ENCODE measurements around the gene PLEKHA4.

PLEKHA4 gene

GRCh38 chr19:48826606-48827020 is 41.8 kb downstream of the PLEKHA4 start:
- Histone ChIP-seq H3K4me1 (ENCODE audit: control insufficient read depth, insufficient read depth, low read length, unreplicated experiment) (no peaks in the 10 kb centered on the region), H3K27ac (ENCODE audit: low read depth, low read length) (no peak overlapping the region), H3K36me3 (ENCODE audit: insufficient read depth, low read length) (peaks cover 13% of the 10 kb centered on the region), H2AFZ (ENCODE audit: low read length, unreplicated experiment) (no peak overlapping the region), H3K79me2 (ENCODE audit: control insufficient read depth, insufficient read depth, low read length, unreplicated experiment) (no peaks in the 10 kb centered on the region), H3K4me3 (ENCODE audit: low read depth, low read length) (no peak overlapping the region), H3K27me3 (ENCODE audit: insufficient read depth, low read length) (no peaks in the 10 kb centered on the region)

GRCh38 chr19:48822514-48822913 is 45.9 kb downstream of the PLEKHA4 start:
- H3K79me2 ChIP-seq (ENCODE audit: control insufficient read depth, insufficient read depth, low read length, unreplicated experiment), result no peaks in the 10 kb centered on the region
- H3K36me3 ChIP-seq (ENCODE audit: insufficient read depth, low read length), result peaks cover 11% of the 10 kb centered on the region
- no peak overlapping the region for H3K4me3 ChIP-seq (ENCODE audit: low read depth, low read length)
- H2AFZ ChIP-seq (ENCODE audit: low read length, unreplicated experiment), result no peak overlapping the region
- H3K27ac ChIP-seq (ENCODE audit: low read depth, low read length), result no peak overlapping the region
- peaks cover 12% of the 10 kb centered on the region for H3K4me1 ChIP-seq (ENCODE audit: control insufficient read depth, insufficient read depth, low read length, unreplicated experiment)
- H3K27me3 ChIP-seq (ENCODE audit: insufficient read depth, low read length), result no peaks in the 10 kb centered on the region

- Histone ChIP-seq H3K27me3 (ENCODE audit: insufficient read depth, low read length) (no peaks in the 10 kb centered on the region), H3K4me1 (ENCODE audit: control insufficient read depth, insufficient read depth, low read length, unreplicated experiment) (peaks cover 12% of the 10 kb centered on the region), H3K36me3 (ENCODE audit: insufficient read depth, low read length) (peaks cover 11% of the 10 kb centered on the region), H3K27ac (ENCODE audit: low read depth, low read length) (no peak overlapping the region), H2AFZ (ENCODE audit: low read length, unreplicated experiment) (no peak overlapping the region), H3K79me2 (ENCODE audit: control insufficient read depth, insufficient read depth, low read length, unreplicated experiment) (no peaks in the 10 kb centered on the region), H3K4me3 (ENCODE audit: low read depth, low read length) (no peak overlapping the region)
These were observed 46.8 kb downstream of the PLEKHA4 start for GRCh38 chr19:48821633-48822032.

- Histone ChIP-seq H2AFZ (ENCODE audit: low read length, unreplicated experiment) (no peak overlapping the region), H3K4me3 (ENCODE audit: low read depth, low read length) (no peak overlapping the region), H3K27ac (ENCODE audit: low read depth, low read length) (peak overlapping the region; percentile 51), H3K36me3 (ENCODE audit: insufficient read depth, low read length) (peaks cover 11% of the 10 kb centered on the region), H3K4me1 (ENCODE audit: control insufficient read depth, insufficient read depth, low read length, unreplicated experiment) (peaks cover 12% of the 10 kb centered on the region), H3K79me2 (ENCODE audit: control insufficient read depth, insufficient read depth, low read length, unreplicated experiment) (no peaks in the 10 kb centered on the region), H3K27me3 (ENCODE audit: insufficient read depth, low read length) (no peaks in the 10 kb centered on the region)
These were observed 49.0 kb downstream of the PLEKHA4 start for GRCh38 chr19:48819366-48819816.

GRCh38 chr19:48818234-48818820 is 50.1 kb downstream of the PLEKHA4 start:
- Histone ChIP-seq H3K27me3 (ENCODE audit: insufficient read depth, low read length) (no peaks in the 10 kb centered on the region), H3K4me1 (ENCODE audit: control insufficient read depth, insufficient read depth, low read length, unreplicated experiment) (peaks cover 12% of the 10 kb centered on the region), H3K4me3 (ENCODE audit: low read depth, low read length) (no peak overlapping the region), H3K27ac (ENCODE audit: low read depth, low read length) (no peak overlapping the region), H3K36me3 (ENCODE audit: insufficient read depth, low read length) (peaks cover 11% of the 10 kb centered on the region), H2AFZ (ENCODE audit: low read length, unreplicated experiment) (no peak overlapping the region), H3K79me2 (ENCODE audit: control insufficient read depth, insufficient read depth, low read length, unreplicated experiment) (no peaks in the 10 kb centered on the region)

GRCh38 chr19:48817585-48818124 is 50.8 kb downstream of the PLEKHA4 start:
- no peaks in the 10 kb centered on the region for H3K79me2 ChIP-seq (ENCODE audit: control insufficient read depth, insufficient read depth, low read length, unreplicated experiment)
- peaks cover 8% of the 10 kb centered on the region for H3K36me3 ChIP-seq (ENCODE audit: insufficient read depth, low read length)
- H3K27me3 ChIP-seq (ENCODE audit: insufficient read depth, low read length), result no peaks in the 10 kb centered on the region
- H3K4me3 ChIP-seq (ENCODE audit: low read depth, low read length), result no peak overlapping the region
- H3K27ac ChIP-seq (ENCODE audit: low read depth, low read length), result no peak overlapping the region
- peaks cover 12% of the 10 kb centered on the region for H3K4me1 ChIP-seq (ENCODE audit: control insufficient read depth, insufficient read depth, low read length, unreplicated experiment)
- H2AFZ ChIP-seq (ENCODE audit: low read length, unreplicated experiment), result no peak overlapping the region

GRCh38 chr19:48815870-48816501 is 52.4 kb downstream of the PLEKHA4 start:
- no peak overlapping the region for H3K27ac ChIP-seq (ENCODE audit: low read depth, low read length)
- H3K36me3 ChIP-seq (ENCODE audit: insufficient read depth, low read length), result no peaks in the 10 kb centered on the region
- H3K79me2 ChIP-seq (ENCODE audit: control insufficient read depth, insufficient read depth, low read length, unreplicated experiment), result no peaks in the 10 kb centered on the region
- no peak overlapping the region for H2AFZ ChIP-seq (ENCODE audit: low read length, unreplicated experiment)
- no peaks in the 10 kb centered on the region for H3K27me3 ChIP-seq (ENCODE audit: insufficient read depth, low read length)
- H3K4me1 ChIP-seq (ENCODE audit: control insufficient read depth, insufficient read depth, low read length, unreplicated experiment), result peaks cover 12% of the 10 kb centered on the region
- no peak overlapping the region for H3K4me3 ChIP-seq (ENCODE audit: low read depth, low read length)

GRCh38 chr19:48814895-48815294 is 53.5 kb downstream of the PLEKHA4 start:
- no peaks in the 10 kb centered on the region for H3K79me2 ChIP-seq (ENCODE audit: control insufficient read depth, insufficient read depth, low read length, unreplicated experiment)
- H2AFZ ChIP-seq (ENCODE audit: low read length, unreplicated experiment), result no peak overlapping the region
- H3K4me3 ChIP-seq (ENCODE audit: low read depth, low read length), result no peak overlapping the region
- no peaks in the 10 kb centered on the region for H3K36me3 ChIP-seq (ENCODE audit: insufficient read depth, low read length)
- H3K4me1 ChIP-seq (ENCODE audit: control insufficient read depth, insufficient read depth, low read length, unreplicated experiment), result peaks cover 11% of the 10 kb centered on the region
- no peak overlapping the region for H3K27ac ChIP-seq (ENCODE audit: low read depth, low read length)
- H3K27me3 ChIP-seq (ENCODE audit: insufficient read depth, low read length), result no peaks in the 10 kb centered on the region

- no peak overlapping the region for H2AFZ ChIP-seq (ENCODE audit: low read length, unreplicated experiment)
- H3K27ac ChIP-seq (ENCODE audit: low read depth, low read length), result no peak overlapping the region
- no peaks in the 10 kb centered on the region for H3K4me1 ChIP-seq (ENCODE audit: control insufficient read depth, insufficient read depth, low read length, unreplicated experiment)
- H3K27me3 ChIP-seq (ENCODE audit: insufficient read depth, low read length), result no peaks in the 10 kb centered on the region
- no peak overlapping the region for H3K4me3 ChIP-seq (ENCODE audit: low read depth, low read length)
- H3K79me2 ChIP-seq (ENCODE audit: control insufficient read depth, insufficient read depth, low read length, unreplicated experiment), result no peaks in the 10 kb centered on the region
- no peaks in the 10 kb centered on the region for H3K36me3 ChIP-seq (ENCODE audit: insufficient read depth, low read length)
These were observed 55.1 kb downstream of the PLEKHA4 start for GRCh38 chr19:48813123-48813913.

GRCh38 chr19:48812094-48812929 is 56.1 kb downstream of the PLEKHA4 start:
- Histone ChIP-seq H2AFZ (ENCODE audit: low read length, unreplicated experiment) (no peak overlapping the region), H3K27me3 (ENCODE audit: insufficient read depth, low read length) (no peaks in the 10 kb centered on the region), H3K4me3 (ENCODE audit: low read depth, low read length) (peak overlapping the region; percentile 44), H3K36me3 (ENCODE audit: insufficient read depth, low read length) (no peaks in the 10 kb centered on the region), H3K79me2 (ENCODE audit: control insufficient read depth, insufficient read depth, low read length, unreplicated experiment) (no peaks in the 10 kb centered on the region), H3K27ac (ENCODE audit: low read depth, low read length) (no peak overlapping the region), H3K4me1 (ENCODE audit: control insufficient read depth, insufficient read depth, low read length, unreplicated experiment) (no peaks in the 10 kb centered on the region)

All from ACC112 (cell line).